IMR-90 (cell line): ENCODE data around the gene HDAC9. TPM values are rescaled to one million over a fixed set of nuclear protein-coding genes. Genes with fewer than 3 reads are reported as not detected.
A peak's percentile ranks its signal among the peaks of the same experiment; 100 is the strongest.

Experiments used
- ATAC-seq: fragments of 200-7000 bp; cut with Tn5 transposase; 2 replicates; pipeline ENCODE4 v1.9.1; 2020; ENCODE audit warnings: low read depth, mild to moderate bottlenecking, moderate library complexity
- BruUV-seq: library from RNA; stranded (reverse); fragments of 400-500 nt; replicated peaks from 2 replicates; lab custom pipeline; 2021; lab: Mats Ljungman, UMichigan
- CTCF ChIA-PET: fragments of 300-600 bp; formaldehyde crosslinking; extraction: SDS; loops from one replicate; lab custom pipeline; 2021; ENCODE audit warnings: antibody characterized with exemption; lab: Yijun Ruan, JAX
- POLR2A ChIA-PET: fragments of 300-600 bp; sonication (Branson Sonifier 250); formaldehyde crosslinking; loops from one replicate; lab custom pipeline; 2022; ENCODE audit warnings: antibody characterized with exemption; ENCODE audit not compliant: unreplicated experiment; lab: Charles Lee
- DNase-seq: peaks from one replicate; pipeline ENCODE4 v3.0.0; 2013
- H2AFZ ChIP-seq: replicated peaks from 2 replicates; pipeline ENCODE3; 2013; ENCODE audit warnings: low read length, mild to moderate bottlenecking; ENCODE audit not compliant: poor library complexity
- H2AK5ac ChIP-seq: 2 replicates; pipeline ENCODE4 v1.6.1; 2013; ENCODE audit warnings: low read depth, low read length, inconsistent platforms
- H2AK9ac ChIP-seq: replicated peaks from 2 replicates; pipeline ENCODE3; 2013; ENCODE audit warnings: mild to moderate bottlenecking, low read depth, low read length, moderate library complexity; ENCODE audit not compliant: poor library complexity
- H2BK120ac ChIP-seq: 2 replicates; pipeline ENCODE4 v1.6.1; 2013; ENCODE audit warnings: low read depth, low read length, inconsistent platforms
- H2BK15ac ChIP-seq: 3 replicates; pipeline ENCODE4 v1.6.1; 2013; ENCODE audit warnings: low read depth, low read length, inconsistent platforms
- H2BK20ac ChIP-seq: 2 replicates; pipeline ENCODE4 v1.6.1; 2013; ENCODE audit warnings: low read depth, mild to moderate bottlenecking, inconsistent platforms, low read length, moderate library complexity
- H2BK5ac ChIP-seq: 2 replicates; pipeline ENCODE4 v1.6.1; 2013; ENCODE audit warnings: mild to moderate bottlenecking, low read depth, low read length, inconsistent platforms; ENCODE audit not compliant: poor library complexity, severe bottlenecking
- H3K14ac ChIP-seq: replicated peaks from 2 replicates; pipeline ENCODE4 v1.6.1; 2013; ENCODE audit warnings: low read depth, low read length, inconsistent platforms
- H3K18ac ChIP-seq: 2 replicates; pipeline ENCODE4 v1.6.1; 2013; ENCODE audit warnings: low read depth, low read length, control low read depth
- H3K23ac ChIP-seq: 2 replicates; pipeline ENCODE4 v1.6.1; 2013; ENCODE audit warnings: low read depth, low read length, inconsistent platforms
- H3K27ac ChIP-seq: 2 replicates; pipeline ENCODE4 v1.5.1; 2013; ENCODE audit warnings: mild to moderate bottlenecking, control low read depth, low read length; ENCODE audit not compliant: insufficient read depth
- H3K27me3 ChIP-seq: 2 replicates; pipeline ENCODE4 v1.6.1; 2013; ENCODE audit warnings: low read length; ENCODE audit not compliant: control insufficient read depth, insufficient read depth
- H3K36me3 ChIP-seq: 2 replicates; pipeline ENCODE4 v1.6.1; 2013; ENCODE audit warnings: low read length, mixed read lengths; ENCODE audit not compliant: control insufficient read depth, insufficient read depth
- H3K4ac ChIP-seq: 2 replicates; pipeline ENCODE4 v1.6.1; 2013; ENCODE audit warnings: low read depth, low read length, inconsistent platforms
- H3K4me1 ChIP-seq: 2 replicates; pipeline ENCODE4 v1.6.1; 2013; ENCODE audit warnings: low read length, mixed read lengths; ENCODE audit not compliant: control insufficient read depth, insufficient read depth
- H3K4me2 ChIP-seq: 2 replicates; pipeline ENCODE4 v1.6.1; 2013; ENCODE audit warnings: low read depth, mild to moderate bottlenecking, control low read depth, low read length, moderate library complexity
- H3K4me3 ChIP-seq: 2 replicates; pipeline ENCODE4 v1.5.1; 2013; ENCODE audit warnings: low read depth, mild to moderate bottlenecking, control low read depth, low read length, moderate library complexity; ENCODE audit not compliant: insufficient read depth
- H3K56ac ChIP-seq: 2 replicates; pipeline ENCODE4 v1.6.1; 2013; ENCODE audit warnings: low read length, inconsistent platforms; ENCODE audit not compliant: insufficient read depth; ENCODE audit errors: extremely low read depth
- H3K79me1 ChIP-seq, 2 experiments: 2 replicates each; pipeline ENCODE4 v1.6.1; 2013; ENCODE audit warnings: low read length in 2 of 2, inconsistent platforms in 1 of 2, low read depth in 1 of 2
- H3K9ac ChIP-seq: 2 replicates; pipeline ENCODE4 v1.6.1; 2013; ENCODE audit warnings: low read depth, low read length, control low read depth
- H3K9me1 ChIP-seq: 2 replicates; pipeline ENCODE4 v1.6.1; 2013; ENCODE audit warnings: low read length, inconsistent platforms; ENCODE audit not compliant: insufficient read depth
- H3K9me3 ChIP-seq: 2 replicates; pipeline ENCODE4 v1.6.1; 2013; ENCODE audit warnings: low read length; ENCODE audit not compliant: control insufficient read depth, insufficient read depth
- H4K20me1 ChIP-seq: 2 replicates; pipeline ENCODE4 v1.6.1; 2013; ENCODE audit warnings: low read length, inconsistent platforms; ENCODE audit not compliant: insufficient read depth
- H4K5ac ChIP-seq: 2 replicates; pipeline ENCODE4 v1.6.1; 2013; ENCODE audit warnings: mild to moderate bottlenecking, low read depth, low read length, control low read depth
- H4K8ac ChIP-seq, 2 experiments: 2 replicates each; pipeline ENCODE4 v1.6.1; 2013; ENCODE audit warnings: low read depth in 2 of 2, low read length in 2 of 2, control low read depth in 1 of 2, inconsistent platforms in 1 of 2
- H4K91ac ChIP-seq: 2 replicates; pipeline ENCODE4 v1.6.1; 2013; ENCODE audit warnings: low read depth, low read length, inconsistent platforms; ENCODE audit not compliant: insufficient read depth
- CEBPB ChIP-seq: IDR thresholded peaks from 2 replicates; pipeline ENCODE4 v1.6.1; 2012; ENCODE audit warnings: low read depth, low read length, improper control_type of control experiment
- CTCF ChIP-seq: conservative IDR thresholded peaks from 2 replicates; pipeline ENCODE4 v1.5.1; 2012; ENCODE audit warnings: mild to moderate bottlenecking, low read depth, low read length, improper control_type of control experiment
- FOS ChIP-seq: fragments of 150-350 bp; IDR thresholded peaks from 2 replicates; pipeline ENCODE4 v1.6.1; 2016; ENCODE audit warnings: low read depth, low read length
- MAZ ChIP-seq: IDR thresholded peaks from 2 replicates; pipeline ENCODE4 v1.6.1; 2012; ENCODE audit warnings: low read depth, mild to moderate bottlenecking, low read length, improper control_type of control experiment, moderate library complexity, borderline replicate concordance
- NFE2L2 ChIP-seq: fragments of 150-350 bp; IDR thresholded peaks from 2 replicates; pipeline ENCODE4 v1.6.1; 2016; ENCODE audit warnings: low read depth, mild to moderate bottlenecking, low read length
- POLR2A ChIP-seq: IDR thresholded peaks from 2 replicates; pipeline ENCODE4 v1.6.1; 2012; ENCODE audit warnings: mild to moderate bottlenecking, low read depth, low read length
- RAD21 ChIP-seq: IDR thresholded peaks from 2 replicates; pipeline ENCODE4 v1.6.1; 2012; ENCODE audit warnings: low read length, improper control_type of control experiment
- WGBS, 2 experiments: methylation state at CpG; one replicate each; pipeline versions ENCODE4 v1.1.5 to v1.1.7; 2013; ENCODE audit warnings: missing lambda C conversion rate in 2 of 2; ENCODE audit not compliant: insufficient read length in 1 of 2; ENCODE audit errors: extremely low coverage in 2 of 2; 5-methylcytosine and 5-hydroxymethylcytosine counted together
- dilution Hi-C: fragments of 300-500 bp; cut with HindIII; formaldehyde crosslinking; loops from one replicate; pipeline ENCODE4 v1.14.3; 2018; ENCODE audit warnings: low sequenced_read_pairs; ENCODE audit not compliant: unreplicated experiment
- in situ Hi-C: fragments of 300-500 bp; cut with MboI; formaldehyde crosslinking; loops from 3 replicates; pipeline ENCODE4 v1.14.3; 2019; ENCODE audit warnings: low sequenced_read_pairs, inconsistent platforms, mixed read lengths
- intact Hi-C: fragments of 100-400 bp; cut with micrococcal nuclease; formaldehyde crosslinking; loops from 2 replicates; pipeline ENCODE4 v1.10.0; 2022
- polyA plus RNA-seq, 3 experiments: library from polyadenylated mRNA; depleted of rRNA; stranded (reverse); fragments of >200 nt; gene quantifications; 2 replicates each; pipeline ENCODE4 v1.2.3, GENCODE V29; 2012; ENCODE audit warnings: low replicate concordance in 1 of 3
- total RNA-seq: library from RNA; depleted of rRNA; stranded (reverse); fragments of >200 nt; gene quantifications from 2 replicates; pipeline ENCODE4 v1.2.3, GENCODE V29; 2012

Gene HDAC9
- total and polyA plus RNA-seq, 2 of the 4 experiments (the other 2 are of a cell fraction) = 4.3 to 24.7 TPM

- Histone ChIP-seq H2AK5ac (peak overlapping the region; percentile 48; the same call in 1 of the 2 replicates), H2AK9ac (no peak overlapping the region), H4K5ac (no peak overlapping the region), H3K23ac (no peak overlapping the region), H3K4ac (no peak overlapping the region), H3K4me2 (no peak overlapping the region), H3K56ac (no peak overlapping the region), H4K8ac (no peak overlapping the region), H2BK5ac (peak overlapping the region; percentile 24), H3K27ac (no peak overlapping the region), H2BK20ac (no peak overlapping the region), H3K18ac (no peak overlapping the region), H3K9me1 (no peaks in the 10 kb centered on the region), H3K14ac (0 out of 2 replicates have a peak overlapping the region, but pooled peaks have one; percentile 2), H3K4me1 (peaks cover 5% of the 10 kb centered on the region; the same call in 1 of the 2 replicates), H3K9me3 (peaks cover 2% of the 10 kb centered on the region; the same call in 1 of the 2 replicates), H3K36me3 (no peaks in the 10 kb centered on the region), H3K4me3 (no peak overlapping the region), H3K27me3 (no peaks in the 10 kb centered on the region), H2BK120ac (no peak overlapping the region), H4K91ac (no peak overlapping the region), H4K20me1 (no peaks in the 10 kb centered on the region), H3K9ac (no peak overlapping the region), H2BK15ac (no peak overlapping the region), H2AFZ (no peak overlapping the region), H3K79me1 (no peaks in the 10 kb centered on the region)
- BruUV-seq = no TSS peak
- TF ChIP-seq FOS = no peak
- no peak for TF ChIP-seq MAZ
- TF ChIP-seq CEBPB = no peak
- TF ChIP-seq NFE2L2 = no peak
- no peak for TF ChIP-seq CTCF
- TF ChIP-seq RAD21 = no peak
- TF ChIP-seq POLR2A = no peak
- ChIA-PET POLR2A (no interaction called here), CTCF (no interaction called here)
- in situ Hi-C loops = no loop called here
- intact Hi-C loops = no loop called here
- no CpG with 5 or more reads among the region's 2 CpGs for WGBS, 2 experiments
- ATAC-seq (no peak), DNase-seq (no peak)
- dilution Hi-C loops = no loop called here
Observed at GRCh38 chr7:19020062-19020461, 524.5 kb downstream of the HDAC9 start.
